ENCODE data around the gene HADH. TPM values are rescaled to one million over a fixed set of nuclear protein-coding genes. Genes with fewer than 3 reads are reported as not detected.
"Not testable (repeated sequence)": the region's sequence is repeated elsewhere in the genome, so short reads cannot be mapped to it uniquely, and the experiment has no call there.

Gene HADH
- 7.7 and 10.8 TPM in 2 replicates for total RNA-seq (2014; rRNA removed; shearing (Covaris generic))

- peak; percentile 72 for DNase-seq (ENCODE audit: low spot score)
Measured at GRCh38 chr4:107989537-107990386, at the start of gene HADH. Gene HADH, plus strand, starts transcription at chr4:107989889. Its CDS starts 44 bp downstream, at chr4:107989933.

- no peak for DNase-seq (ENCODE audit: low spot score)
Measured at GRCh38 chr4:107945809-107946208, 43.9 kb upstream of the HADH start.

- DNase-seq (ENCODE audit: low spot score) = no peak
Measured at GRCh38 chr4:107950746-107951540, 38.7 kb upstream of the HADH start.

GRCh38 chr4:107951551-107951950, 38.1 kb upstream of the HADH start:
- no peak for DNase-seq (ENCODE audit: low spot score)

GRCh38 chr4:107956011-107956410, 33.7 kb upstream of the HADH start:
- DNase-seq (ENCODE audit: low spot score) = no peak

GRCh38 chr4:107966903-107967302, 22.8 kb upstream of the HADH start:
- DNase-seq (ENCODE audit: low spot score) = no peak

- not testable (repeated sequence) for DNase-seq (ENCODE audit: low spot score)
Measured at GRCh38 chr4:107967519-107967918, 22.2 kb upstream of the HADH start.

- not testable (repeated sequence) for DNase-seq (ENCODE audit: low spot score)
Measured at GRCh38 chr4:107967921-107968320, 21.8 kb upstream of the HADH start.

GRCh38 chr4:107970063-107970798, 19.5 kb upstream of the HADH start:
- DNase-seq (ENCODE audit: low spot score) = no peak

- no peak for DNase-seq (ENCODE audit: low spot score)
Measured at GRCh38 chr4:107972605-107973004, 17.1 kb upstream of the HADH start.

- DNase-seq (ENCODE audit: low spot score) = no peak
Measured at GRCh38 chr4:107974523-107974922, 15.2 kb upstream of the HADH start.

GRCh38 chr4:107977482-107977881, 12.2 kb upstream of the HADH start:
- DNase-seq (ENCODE audit: low spot score) = no peak

GRCh38 chr4:107977966-107978705, 11.6 kb upstream of the HADH start:
- DNase-seq (ENCODE audit: low spot score) = no peak

- DNase-seq (ENCODE audit: low spot score) = no peak
Measured at GRCh38 chr4:107978716-107979451, 10.8 kb upstream of the HADH start.

GRCh38 chr4:107987916-107988762, 1.6 kb upstream of the HADH start:
- no peak for DNase-seq (ENCODE audit: low spot score)

- no peak for DNase-seq (ENCODE audit: low spot score)
Measured at GRCh38 chr4:107988763-107989035, 990 bp upstream of the HADH start.

- no peak for DNase-seq (ENCODE audit: low spot score)
Measured at GRCh38 chr4:107989162-107989536, 540 bp upstream of the HADH start.

- DNase-seq (ENCODE audit: low spot score) = no peak
Measured at GRCh38 chr4:107991945-107992630, 2.4 kb downstream of the HADH start.

GRCh38 chr4:107993969-107994368, 4.3 kb downstream of the HADH start:
- DNase-seq (ENCODE audit: low spot score) = no peak
